ENCODE data around the gene ZNF436. TPM values are rescaled to one million over a fixed set of nuclear protein-coding genes. Genes with fewer than 3 reads are reported as not detected.

Gene ZNF436
- total and polyA plus RNA-seq, 2 of the 8 experiments (the other 6 are each of a cell fraction or from before 2014, with no cell fraction given) = 0.65 to 1.8 TPM

DNA sequence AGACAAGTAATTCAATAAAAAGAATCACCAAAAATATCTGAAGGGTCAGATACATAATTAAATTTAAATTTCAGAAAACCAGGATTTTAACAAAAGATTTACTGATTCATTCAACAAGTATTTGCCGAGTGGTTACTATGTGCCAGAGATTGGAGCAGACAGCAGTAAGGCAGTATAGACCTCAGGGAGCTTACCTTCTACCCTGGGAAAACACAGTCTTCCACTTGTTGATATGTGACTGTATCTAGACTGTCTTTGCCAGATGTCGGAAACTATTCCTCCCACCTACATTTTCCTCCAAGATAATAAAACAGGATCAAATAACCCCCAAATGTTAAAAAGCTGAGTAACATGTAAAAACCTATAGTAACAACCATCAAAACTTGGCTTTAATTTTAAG is 31.8 kb downstream of the ZNF436 start:
- Histone ChIP-seq H2BK15ac (ENCODE audit: low read length) (no peak overlapping the region), H3K4me3 (ENCODE audit: extremely low read depth in 1 of 4, insufficient read depth in 2 of 4, low read depth in 3 of 4, low read length in 4 of 4) (no peak overlapping the region), H4K20me1 (replicated peaks in 1 of 2; ENCODE audit: control insufficient read depth in 1 of 2, insufficient read depth in 2 of 2, low read length in 2 of 2) (peaks cover 22 to 42% of the 10 kb centered on the region in 2 experiments), H3K23ac (ENCODE audit: insufficient read length) (no peak overlapping the region), H3K23me2 (ENCODE audit: low read depth, low read length) (0 out of 2 replicates have a peak, but pooled peaks cover 2% of the 10 kb centered on the region), H4K91ac (replicated peaks; ENCODE audit: insufficient read length, low read length) (no peak overlapping the region), H4K8ac (ENCODE audit: extremely low read depth, insufficient read depth, low read length) (no peak overlapping the region), H4K5ac (ENCODE audit: insufficient read length, low read depth, low read length) (no peak overlapping the region), H3K9ac (replicated peaks in 1 of 4; ENCODE audit: extremely low read depth in 1 of 4, low read depth in 3 of 4, low read length in 3 of 4) (no peak overlapping the region), H2BK120ac (replicated peaks; ENCODE audit: low read depth, low read length) (no peak overlapping the region), H3K79me1 (ENCODE audit: low read depth, low read length) (peaks cover 4% of the 10 kb centered on the region; the same call in 1 of the 2 replicates), H3K9me3 (ENCODE audit: insufficient read depth in 2 of 2, low read depth in 1 of 2, low read length in 1 of 2) (no peaks in the 10 kb centered on the region), H3K36me3 (ENCODE audit: control insufficient read depth in 2 of 4, insufficient read depth in 4 of 4, low read length in 3 of 4) (peaks cover 7 to 50% (median 31%) of the 10 kb centered on the region in 4 experiments), H3K27me3 (replicated peaks in 1 of 4; ENCODE audit: control insufficient read depth in 3 of 4, extremely low read depth in 1 of 4, insufficient read depth in 3 of 4, low read length in 3 of 4) (no peaks in the 10 kb centered on the region), H3K4me2 (ENCODE audit: insufficient read depth in 1 of 2, low read depth in 2 of 2, low read length in 2 of 2) (no peak overlapping the region), H3K56ac (replicated peaks; ENCODE audit: insufficient read length, low read depth, low read length) (no peak overlapping the region), H3K4ac (replicated peaks; ENCODE audit: insufficient read length, low read depth, low read length) (no peak overlapping the region), H2BK5ac (ENCODE audit: low read depth, low read length) (no peak overlapping the region), H3K4me1 (replicated peaks in 1 of 4; ENCODE audit: control insufficient read depth in 3 of 4, insufficient read depth in 4 of 4, low read length in 3 of 4) (peaks cover 0 to 6% (median 2%) of the 10 kb centered on the region in 4 experiments; a peak in 1 of 7 replicates), H2AFZ (ENCODE audit: low read length) (no peak overlapping the region), H3K18ac (ENCODE audit: extremely low read depth, low read length) (no peak overlapping the region), H3K27ac (ENCODE audit: low read depth, low read length) (no peak overlapping the region), H3K79me2 (ENCODE audit: control insufficient read depth in 1 of 2, insufficient read depth in 2 of 2, low read length in 2 of 2) (peaks cover 36 to 81% of the 10 kb centered on the region in 2 experiments), H3K14ac (ENCODE audit: insufficient read length) (no peak overlapping the region), H2AK5ac (ENCODE audit: low read depth, low read length) (no peak overlapping the region), H2BK20ac (ENCODE audit: low read length) (no peak overlapping the region), H2BK12ac (ENCODE audit: low read depth, low read length) (no peak overlapping the region)
- 94% methylated on average over 2 of the region's 2 CpGs; no CpG with 5 or more reads in 1 of the 2 experiments for WGBS, 2 experiments (ENCODE audit: extremely low coverage in 1 of 2, insufficient coverage in 1 of 2, insufficient read length in 1 of 2, insufficient replicate concordance in 2 of 2, low coverage in 1 of 2, low lambda C conversion rate in 2 of 2, missing lambda C conversion rate in 1 of 2)
- ChIA-PET CTCF (ENCODE audit: partially characterized antibody) (no interaction called here), POLR2A (ENCODE audit: partially characterized antibody) (interaction anchor here (0.7 kb wide), 1 partner anchor 9 kb away, joined by 3 read pairs; no protein-coding TSS in a partner anchor)
- no peak for DNase-seq (ENCODE audit: low read depth in 1 of 2, low spot score in 2 of 2)
- FAIRE-seq = no peak
- no peak for TF ChIP-seq JUND (IDR thresholded peaks at IDR 0.05; ENCODE audit: low read length)
- TF ChIP-seq POLR2A (IDR thresholded peaks at IDR 0.05; ENCODE audit: control extremely low read depth in 1 of 2, low read depth in 2 of 2, low read length in 2 of 2) = no peak
- TF ChIP-seq HDAC6 (IDR thresholded peaks at IDR 0.05; ENCODE audit: low read depth, low read length) = no peak
- TF ChIP-seq CEBPB (IDR thresholded peaks at IDR 0.05; ENCODE audit: low read depth, low read length) = no peak
- TF ChIP-seq, protein P1, sequence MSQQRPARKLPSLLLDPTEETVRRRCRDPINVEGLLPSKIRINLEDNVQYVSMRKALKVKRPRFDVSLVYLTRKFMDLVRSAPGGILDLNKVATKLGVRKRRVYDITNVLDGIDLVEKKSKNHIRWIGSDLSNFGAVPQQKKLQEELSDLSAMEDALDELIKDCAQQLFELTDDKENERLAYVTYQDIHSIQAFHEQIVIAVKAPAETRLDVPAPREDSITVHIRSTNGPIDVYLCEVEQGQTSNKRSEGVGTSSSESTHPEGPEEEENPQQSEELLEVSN (IDR thresholded peaks at IDR 0.05) = no peak
- no peak for TF ChIP-seq KDM1A (IDR thresholded peaks at IDR 0.05; ENCODE audit: borderline replicate concordance, low read length)
- no peak for TF ChIP-seq GTF2F1 (IDR thresholded peaks at IDR 0.05; ENCODE audit: borderline replicate concordance, low read depth, low read length)
- TF ChIP-seq CHD2 (IDR thresholded peaks at IDR 0.05; ENCODE audit: low read length) = no peak
- TF ChIP-seq CBX8 (IDR thresholded peaks at IDR 0.05; ENCODE audit: borderline replicate concordance, low read depth, low read length) = no peak
- TF ChIP-seq RBBP5 (IDR thresholded peaks at IDR 0.05; ENCODE audit: borderline replicate concordance, low read depth, low read length) = no peak
- TF ChIP-seq MAFK (IDR thresholded peaks at IDR 0.05; ENCODE audit: low read depth, low read length) = no peak
- no peak for TF ChIP-seq CHD1 (IDR thresholded peaks at IDR 0.05; ENCODE audit: low read depth, low read length)
- TF ChIP-seq BRCA1 (IDR thresholded peaks at IDR 0.05; ENCODE audit: low read depth, low read length) = no peak
- TF ChIP-seq TAF7 (optimal IDR thresholded peaks at IDR 0.05; ENCODE audit: borderline replicate concordance, low read depth, low read length) = no peak
- no peak for TF ChIP-seq TEAD4 (IDR thresholded peaks at IDR 0.05; ENCODE audit: low read depth, low read length)
